GM18520 (cell line): ENCODE measurements around the gene SAA2.
A peak's percentile ranks its signal among the peaks of the same experiment; 100 is the strongest.
"Not testable (repeated sequence)": the region's sequence is repeated elsewhere in the genome, so short reads cannot be mapped to it uniquely, and the experiment has no call there.

Experiments used
- ATAC-seq: cut with Tn5 transposase; IDR thresholded peaks from one replicate; pipeline ENCODE4 v1.9.1; 2021; ENCODE audit not compliant: unreplicated experiment

SAA2 gene

DNA sequence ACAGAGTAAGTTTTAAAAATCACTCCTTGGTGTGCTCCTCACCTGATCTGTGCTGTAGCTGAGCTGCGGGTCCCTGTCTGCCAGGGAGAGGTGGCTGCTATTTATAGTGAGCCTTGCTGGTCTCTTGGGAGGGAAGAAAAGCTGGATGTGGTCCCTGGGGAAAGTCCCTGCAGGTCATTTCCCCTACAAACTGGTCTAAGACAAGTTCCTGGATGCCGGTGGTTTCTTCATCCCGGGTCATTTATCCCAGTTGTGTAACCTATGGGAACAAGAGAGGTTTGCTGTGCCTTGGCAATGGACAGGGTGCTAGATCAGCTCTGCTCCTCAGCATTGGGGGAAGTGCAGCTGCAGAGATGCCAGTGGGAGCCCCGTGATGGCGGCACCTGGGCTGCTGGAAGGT lies at the start of gene SAA2:
TSS of gene SAA2 (minus strand) at position 108 of the 400 bp plus-strand sequence. CDS start 657 bp downstream, outside the sequence.
- ATAC-seq: no peak

DNA sequence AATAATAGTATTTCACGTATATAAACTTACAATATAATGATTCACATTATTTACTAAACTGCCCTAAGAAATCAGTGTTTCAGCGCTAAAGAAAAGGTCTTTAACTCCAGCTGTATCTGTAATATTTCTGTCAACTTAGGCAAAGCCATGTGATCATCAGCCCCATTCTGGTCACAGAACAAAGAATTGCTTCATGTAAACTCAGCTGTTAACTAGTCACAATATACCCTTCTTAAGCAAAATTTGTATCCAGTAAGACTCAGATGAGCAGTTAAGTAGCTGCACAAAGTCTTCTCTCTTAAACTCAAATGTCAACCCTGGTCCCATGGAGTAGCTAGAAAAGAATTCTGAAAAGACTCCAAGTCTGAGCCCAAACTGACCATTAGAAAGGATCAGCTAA lies 46.8 kb upstream of the SAA2 start:
- no peak for ATAC-seq

DNA sequence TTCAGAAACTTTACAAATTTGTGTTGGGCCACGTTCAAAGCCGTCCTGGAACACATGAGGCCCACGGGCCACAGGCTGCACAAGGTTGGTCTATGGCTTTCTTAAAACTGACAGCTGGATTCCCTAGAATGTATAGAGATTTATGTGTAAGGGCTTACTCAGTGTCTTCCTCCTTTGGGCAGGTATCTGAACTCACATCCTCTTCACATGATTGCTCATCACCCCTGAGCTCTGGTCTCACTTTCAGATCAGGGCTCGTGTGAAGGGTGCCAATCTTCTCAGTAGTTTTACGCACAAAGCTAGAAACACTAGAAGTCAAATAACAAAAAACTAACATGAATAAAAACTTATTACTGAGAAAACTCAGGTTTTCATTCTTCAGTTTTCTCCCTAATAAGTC lies 46.4 kb upstream of the SAA2 start:
- no peak for ATAC-seq

DNA sequence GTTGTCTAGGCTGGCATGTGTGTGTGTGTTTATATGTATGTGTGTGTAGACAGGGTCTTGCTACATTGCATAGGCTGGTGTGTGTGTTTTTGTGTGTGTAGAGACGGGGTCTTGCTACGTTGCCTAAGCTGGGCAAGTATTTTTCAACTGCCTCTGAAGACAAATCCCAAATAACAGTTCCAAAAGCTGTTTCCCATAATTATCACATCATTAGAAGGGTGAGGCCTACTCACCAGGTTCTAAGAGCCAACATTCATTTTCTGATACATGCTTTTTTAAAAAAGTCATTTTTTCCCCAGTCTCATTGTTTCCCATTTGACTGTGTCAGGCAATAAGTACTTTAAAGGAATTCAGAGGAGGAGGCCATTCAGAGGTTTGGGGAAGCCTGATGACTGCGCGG lies 40.4 kb upstream of the SAA2 start:
- no peak for ATAC-seq

DNA sequence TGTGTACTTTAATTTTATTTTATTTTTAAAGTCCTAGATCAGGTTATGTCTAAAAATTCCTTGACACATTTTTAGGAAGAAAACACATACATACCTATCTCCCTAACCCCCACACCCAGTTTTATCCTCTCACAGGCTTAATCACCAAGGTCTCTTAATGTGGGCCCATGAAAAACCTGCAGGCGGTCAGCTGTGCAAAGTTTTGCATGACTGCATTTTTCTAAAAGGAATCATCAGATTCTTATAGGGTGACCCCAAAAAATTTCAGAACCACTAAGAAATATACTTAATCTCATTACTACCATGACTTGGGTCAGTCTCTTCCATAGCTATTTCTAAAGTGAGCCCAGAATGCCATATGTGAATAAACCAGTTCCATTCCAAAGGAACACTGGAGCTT lies 37.4 kb upstream of the SAA2 start:
- ATAC-seq: no peak

DNA sequence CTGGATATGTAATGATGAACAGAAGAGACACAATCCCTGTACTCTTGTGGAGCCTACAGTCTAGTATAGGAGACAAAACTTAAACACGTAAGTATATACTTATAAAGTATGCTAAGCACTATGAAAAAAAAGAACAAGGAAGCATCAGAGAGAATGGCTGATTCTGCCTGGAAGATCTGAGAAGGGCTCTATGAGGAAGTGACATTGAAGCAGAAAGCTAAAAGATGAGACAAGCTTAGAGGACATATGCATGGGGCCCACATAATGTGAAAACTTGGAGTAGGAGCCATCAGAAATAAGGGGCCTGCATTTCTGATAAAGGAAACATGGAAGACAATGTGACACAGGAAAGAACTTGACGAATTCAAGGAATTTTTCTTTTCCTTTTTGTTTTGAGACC lies 34.2 kb upstream of the SAA2 start:
- no peak for ATAC-seq

DNA sequence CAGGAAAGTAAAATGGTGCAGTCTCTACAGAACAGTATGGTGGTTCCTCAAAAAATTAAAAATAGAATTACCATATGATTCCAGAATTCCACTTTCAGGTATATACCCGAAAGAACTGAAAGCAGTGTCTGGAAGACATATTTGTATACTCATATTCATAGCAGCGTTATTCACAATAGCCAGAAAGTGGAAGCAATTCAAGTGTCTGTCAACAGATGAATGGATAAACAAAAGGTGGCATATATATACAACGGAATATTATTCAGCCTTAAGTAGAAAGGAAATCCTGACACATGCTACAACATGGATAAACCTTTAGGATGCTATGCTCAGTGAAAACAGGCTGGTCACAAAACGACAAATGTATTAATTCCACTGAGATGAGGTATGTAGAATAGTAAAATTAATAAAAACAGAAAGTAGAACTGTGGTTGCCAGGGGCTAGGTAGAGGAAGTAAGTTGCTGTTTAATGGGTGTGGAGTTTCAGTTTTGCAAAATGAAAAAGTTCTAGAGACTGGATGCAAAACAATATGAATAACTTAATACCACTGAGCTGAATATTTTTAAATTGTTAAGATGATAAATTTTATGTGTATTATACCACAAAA lies 32.1 kb upstream of the SAA2 start:
- ATAC-seq: peak; percentile 86

DNA sequence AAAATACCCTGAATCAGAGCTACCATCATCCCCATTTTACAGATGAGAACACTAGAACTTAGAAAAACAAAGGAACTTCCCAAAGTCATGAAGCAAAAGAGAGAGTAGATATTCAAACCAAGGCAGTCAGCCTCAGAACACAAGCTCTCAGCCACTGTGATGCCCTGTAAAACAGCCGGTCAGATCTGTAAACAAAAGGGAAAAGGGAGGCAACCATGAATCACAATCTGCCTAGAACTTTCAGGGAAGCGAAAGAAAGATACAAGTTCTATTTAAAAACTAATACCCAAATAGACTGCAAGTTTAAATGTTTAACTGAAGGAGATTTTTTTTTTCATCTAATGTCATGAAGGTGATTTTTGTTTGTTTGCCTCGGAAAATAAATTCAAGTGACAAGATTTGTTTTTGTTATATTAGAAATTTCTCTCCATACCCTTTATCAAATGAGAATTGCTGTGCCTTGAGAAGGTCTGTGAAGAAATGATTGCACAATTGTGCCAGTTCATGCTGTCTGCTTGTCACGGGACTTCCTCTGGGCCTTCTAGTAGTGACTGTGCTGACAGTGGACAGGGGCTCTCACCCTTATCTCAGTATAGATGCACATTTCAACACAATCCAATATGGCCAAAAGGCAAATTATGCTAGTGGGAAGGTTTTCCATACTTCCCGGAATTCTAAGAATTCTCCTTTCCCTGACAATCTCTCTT lies 29.2 kb upstream of the SAA2 start:
- ATAC-seq: no peak

DNA sequence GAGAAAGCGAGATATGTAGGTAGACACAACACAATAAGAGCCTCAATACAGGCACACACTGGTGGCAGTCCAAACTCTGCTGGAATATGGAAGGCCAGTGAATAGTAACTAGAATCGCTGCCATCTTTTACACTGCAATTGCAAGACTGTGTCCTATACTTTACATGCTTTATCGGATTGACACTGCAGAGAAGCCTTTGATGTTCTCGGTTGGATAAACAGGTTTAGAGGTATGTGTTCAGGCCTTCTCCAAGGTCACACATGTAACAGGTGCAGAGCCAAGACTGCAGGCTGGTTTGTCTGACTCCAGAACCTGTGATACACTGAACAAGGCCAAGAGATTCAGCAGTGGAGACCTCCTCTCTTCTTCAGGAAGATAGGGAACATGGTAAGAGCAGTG lies 22.7 kb upstream of the SAA2 start:
- no peak for ATAC-seq

DNA sequence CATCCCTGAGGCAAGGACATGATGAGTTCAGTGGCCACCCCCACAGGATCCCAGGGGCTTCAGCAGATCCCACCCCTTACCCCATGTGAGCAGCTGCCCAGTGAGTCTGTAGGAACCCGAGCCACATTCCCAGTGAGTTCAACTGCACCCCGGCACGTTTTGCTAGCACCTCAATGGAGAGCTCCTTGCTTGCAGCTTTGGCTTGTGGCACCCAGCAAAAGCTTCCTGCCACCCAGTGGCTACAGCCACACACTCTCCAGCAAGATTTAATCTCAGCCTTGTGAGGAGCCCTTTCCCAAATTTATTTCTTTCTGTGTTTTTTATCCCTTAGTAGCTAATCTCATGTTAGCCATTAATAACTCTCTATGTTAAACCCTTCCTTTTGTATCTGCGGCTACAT lies 21.6 kb upstream of the SAA2 start:
- no peak for ATAC-seq

DNA sequence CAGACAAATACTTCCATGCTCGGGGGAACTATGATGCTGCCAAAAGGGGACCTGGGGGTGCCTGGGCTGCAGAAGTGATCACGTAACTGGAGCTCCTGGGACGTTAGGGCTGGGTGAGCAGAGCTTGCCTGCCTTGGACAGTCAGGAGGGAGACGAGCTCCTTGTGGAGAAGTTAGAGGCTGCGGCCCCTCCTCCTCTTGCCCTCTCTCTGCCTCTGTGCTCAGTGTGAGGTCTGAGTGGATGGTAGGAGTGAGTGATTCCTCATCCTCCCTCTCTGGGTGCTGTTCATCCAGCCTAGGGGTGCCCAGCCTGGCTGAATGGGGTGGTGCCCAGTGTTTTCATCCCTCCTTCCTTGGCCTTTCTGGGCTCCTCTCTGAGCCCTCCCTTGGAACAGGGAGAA lies 20.8 kb upstream of the SAA2 start:
- not testable (repeated sequence) for ATAC-seq

DNA sequence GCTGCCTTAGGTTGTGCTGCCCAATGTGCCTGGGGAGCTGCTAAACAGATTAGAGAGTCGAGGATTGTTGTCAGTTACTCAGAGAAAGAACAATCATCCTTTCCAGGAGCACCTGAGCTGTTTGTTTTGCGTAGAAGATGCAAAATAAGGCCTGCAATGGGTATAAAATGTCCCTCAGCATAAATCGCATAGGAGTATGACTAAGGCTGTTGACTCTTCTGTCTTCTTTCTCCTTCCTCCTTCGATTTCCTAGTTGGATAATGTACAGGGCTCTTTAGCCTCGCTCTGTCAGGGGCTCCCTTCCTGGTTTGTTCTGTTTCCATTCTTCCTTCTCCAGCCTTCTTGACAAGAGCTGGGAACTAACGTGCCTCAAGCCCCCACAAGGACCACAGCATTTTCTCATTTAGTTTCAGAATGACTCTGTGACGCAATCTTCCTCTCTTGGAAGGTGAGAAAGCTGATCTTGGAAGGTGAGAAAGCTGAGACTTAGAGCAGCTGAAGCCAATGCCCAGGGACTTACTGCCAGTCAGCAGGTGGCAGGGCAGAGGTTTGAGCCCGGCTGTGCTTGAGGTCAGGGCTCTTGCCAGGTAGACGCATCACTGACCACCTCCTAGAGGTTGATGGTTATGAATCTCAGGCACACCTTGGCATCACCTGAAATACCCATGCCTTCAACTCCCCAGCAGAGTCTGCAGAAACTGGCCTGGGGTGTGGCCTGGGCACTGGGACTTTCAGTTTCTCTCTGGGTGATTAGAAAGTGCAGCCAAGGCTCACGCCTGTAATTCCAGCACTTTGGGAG lies 19.1 kb upstream of the SAA2 start:
- peak; percentile 42 for ATAC-seq

DNA sequence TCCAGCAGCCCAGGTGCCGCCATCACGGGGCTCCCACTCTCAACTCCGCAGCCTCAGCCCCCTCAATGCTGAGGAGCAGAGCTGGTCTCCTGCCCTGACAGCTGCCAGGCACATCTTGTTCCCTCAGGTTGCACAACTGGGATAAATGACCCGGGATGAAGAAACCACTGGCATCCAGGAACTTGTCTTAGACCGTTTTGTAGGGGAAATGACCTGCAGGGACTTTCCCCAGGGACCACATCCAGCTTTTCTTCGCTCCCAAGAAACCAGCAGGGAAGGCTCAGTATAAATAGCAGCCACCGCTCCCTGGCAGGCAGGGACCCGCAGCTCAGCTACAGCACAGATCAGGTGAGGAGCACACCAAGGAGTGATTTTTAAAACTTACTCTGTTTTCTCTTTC lies 17.5 kb upstream of the SAA2 start, which contains the start of gene SAA1:
TSS of gene SAA1 (plus strand) at position 316 of the 400 bp plus-strand sequence. CDS start 624 bp downstream, outside the sequence.
- ATAC-seq: no peak

DNA sequence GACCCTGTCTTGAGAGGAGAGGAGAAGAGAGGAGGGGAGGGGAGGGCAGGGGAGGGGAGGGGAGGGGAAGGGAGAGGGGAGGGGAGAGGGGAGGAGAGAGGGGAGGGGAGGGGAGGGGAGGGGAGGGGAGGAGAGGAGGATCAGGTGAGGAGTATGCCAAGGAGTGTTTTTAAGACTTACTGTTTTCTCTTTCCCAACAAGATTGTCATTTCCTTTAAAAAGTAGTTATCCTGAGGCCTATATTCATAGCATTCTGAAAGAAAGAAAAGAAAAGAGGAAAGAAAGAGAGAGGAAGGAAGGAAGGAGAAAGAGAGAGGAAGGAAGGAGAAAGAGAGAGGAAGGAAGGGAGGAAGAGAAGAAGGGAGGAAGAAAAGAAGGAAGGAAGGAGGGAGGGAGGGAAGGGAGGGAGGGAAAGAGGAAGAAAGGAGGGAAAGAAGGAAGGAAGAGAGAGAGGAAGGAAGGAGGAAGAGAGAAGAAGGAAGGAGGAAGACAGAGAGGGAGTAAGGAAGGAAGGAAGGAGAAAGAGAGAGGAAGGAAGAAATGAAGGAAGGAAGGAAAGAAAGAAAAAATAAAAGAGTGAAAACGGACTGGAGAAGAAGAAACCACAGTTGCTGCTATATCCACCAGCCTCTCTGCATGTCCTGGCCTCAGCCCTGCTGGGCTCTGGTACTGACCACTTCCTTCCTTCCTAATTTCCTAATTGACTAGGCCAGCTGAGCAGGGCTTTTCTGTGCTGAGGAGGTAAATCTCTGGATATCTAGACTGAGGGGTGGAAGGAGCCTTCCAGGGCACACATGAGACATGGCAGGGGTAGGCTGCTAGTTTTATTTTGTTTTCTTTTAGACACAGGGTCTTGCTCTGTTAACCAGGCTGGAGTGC lies 16.4 kb upstream of the SAA2 start:
- no peak for ATAC-seq

DNA sequence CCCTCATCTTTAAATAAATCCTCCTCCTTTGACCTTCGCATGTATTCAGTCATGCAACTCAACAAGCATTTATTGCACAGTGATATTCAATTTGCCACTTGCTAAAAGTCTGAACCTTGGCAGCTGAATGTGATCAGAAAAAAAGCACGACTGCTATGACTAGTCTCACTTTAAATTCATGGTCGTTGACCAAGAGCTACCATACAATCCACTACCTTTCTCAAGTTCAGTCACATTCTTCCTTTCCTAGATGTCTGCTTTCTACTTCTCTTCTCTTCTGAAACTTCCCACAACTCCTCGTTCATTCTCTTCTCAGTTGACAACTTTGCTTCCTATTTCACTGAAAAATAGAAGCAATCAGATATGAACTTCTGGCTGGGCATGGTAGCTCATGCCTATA lies 15.6 kb upstream of the SAA2 start:
- no peak for ATAC-seq

DNA sequence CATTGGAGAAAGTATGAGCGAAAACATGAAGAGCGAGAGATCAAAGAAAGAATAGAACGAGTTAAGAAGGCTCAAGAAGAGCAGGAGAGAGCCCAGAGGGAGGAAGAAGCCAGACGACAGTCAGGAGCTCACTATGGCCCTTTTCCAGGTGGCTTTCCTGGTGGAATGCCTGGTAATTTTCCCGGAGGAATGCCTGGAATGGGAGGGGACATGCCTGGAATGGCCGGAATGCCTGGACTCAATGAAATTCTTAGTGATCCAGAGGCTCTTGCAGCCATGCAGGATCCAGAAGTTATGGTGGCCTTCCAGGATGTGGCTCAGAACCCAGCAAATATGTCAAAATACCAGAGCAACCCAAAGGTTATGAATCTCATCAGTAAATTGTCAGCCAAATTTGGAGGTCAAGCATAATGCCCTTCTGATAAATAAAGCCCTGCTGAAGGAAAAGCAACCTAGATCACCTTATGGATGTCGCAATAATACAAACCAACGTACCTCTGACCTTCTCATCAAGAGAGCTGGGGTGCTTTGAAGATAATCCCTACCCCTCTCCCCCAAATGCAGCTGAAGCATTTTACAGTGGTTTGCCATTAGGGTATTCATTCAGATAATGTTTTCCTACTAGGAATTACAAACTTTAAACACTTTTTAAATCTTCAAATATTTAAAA lies 14.3 kb upstream of the SAA2 start:
- not testable (repeated sequence) for ATAC-seq

DNA sequence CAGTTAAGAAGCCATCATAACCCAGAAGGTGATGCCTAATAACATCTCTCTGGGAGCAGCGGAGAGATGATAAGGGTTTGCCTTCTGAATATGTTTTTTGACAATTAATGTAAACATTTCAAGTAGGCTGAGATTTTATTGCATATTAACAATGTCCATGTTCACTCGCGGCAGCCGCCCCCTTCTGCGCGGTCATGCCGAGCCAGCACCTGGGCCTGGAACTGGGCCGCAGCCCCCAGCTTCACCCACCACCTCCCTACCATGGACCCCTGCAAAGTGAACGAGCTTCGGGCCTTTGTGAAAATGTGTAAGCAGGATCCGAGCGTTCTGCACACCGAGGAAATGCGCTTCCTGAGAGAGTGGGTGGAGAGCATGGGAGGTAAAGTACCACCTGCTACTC lies 13.3 kb upstream of the SAA2 start:
- ATAC-seq: no peak

DNA sequence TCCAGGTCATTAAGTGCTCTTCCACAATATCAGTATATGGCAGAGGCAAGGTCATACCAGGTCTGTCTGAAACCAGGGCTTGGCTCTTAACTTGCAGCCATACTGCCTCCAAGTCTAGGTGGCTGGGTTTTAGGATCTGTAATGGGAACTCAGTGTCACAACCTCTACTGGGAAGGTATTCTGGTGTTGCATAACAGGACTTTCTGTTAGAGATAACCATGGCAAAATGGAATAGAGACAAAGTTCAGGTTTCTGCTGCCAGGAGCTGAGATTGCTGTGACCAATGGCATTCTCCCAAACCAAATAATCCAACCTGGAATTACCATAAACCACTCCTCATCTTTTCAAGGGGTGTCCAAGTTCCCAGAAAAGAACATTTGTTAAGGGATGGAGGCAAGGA lies 10.8 kb upstream of the SAA2 start:
- no peak for ATAC-seq

DNA sequence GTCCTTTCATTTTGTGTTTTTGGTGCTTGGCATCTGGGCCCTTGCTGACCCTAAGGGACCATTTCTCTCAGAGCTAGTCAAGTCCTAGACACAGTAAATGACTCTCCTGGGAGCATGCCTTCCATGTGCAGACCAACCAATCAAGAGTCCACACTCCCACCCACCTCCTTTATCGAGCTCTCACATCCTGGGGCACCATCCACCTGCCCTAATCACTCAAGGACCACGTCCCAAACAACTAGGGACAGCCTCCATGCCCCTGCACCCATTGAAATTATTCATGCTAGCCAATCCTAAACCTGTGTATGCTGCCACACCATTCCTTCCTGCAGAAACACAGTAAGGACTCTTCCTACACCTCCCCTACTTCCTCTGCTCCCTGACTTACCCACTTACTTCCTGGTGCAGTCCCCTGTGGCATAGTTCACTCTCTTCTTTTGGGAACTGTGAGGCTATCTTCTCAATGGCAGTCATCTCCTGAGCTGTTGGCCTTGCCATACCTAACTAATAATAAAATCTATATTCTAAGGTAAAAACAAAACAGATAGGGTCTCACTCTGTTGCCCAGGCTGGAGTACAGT lies 6.4 kb upstream of the SAA2 start:
- ATAC-seq: no peak

DNA sequence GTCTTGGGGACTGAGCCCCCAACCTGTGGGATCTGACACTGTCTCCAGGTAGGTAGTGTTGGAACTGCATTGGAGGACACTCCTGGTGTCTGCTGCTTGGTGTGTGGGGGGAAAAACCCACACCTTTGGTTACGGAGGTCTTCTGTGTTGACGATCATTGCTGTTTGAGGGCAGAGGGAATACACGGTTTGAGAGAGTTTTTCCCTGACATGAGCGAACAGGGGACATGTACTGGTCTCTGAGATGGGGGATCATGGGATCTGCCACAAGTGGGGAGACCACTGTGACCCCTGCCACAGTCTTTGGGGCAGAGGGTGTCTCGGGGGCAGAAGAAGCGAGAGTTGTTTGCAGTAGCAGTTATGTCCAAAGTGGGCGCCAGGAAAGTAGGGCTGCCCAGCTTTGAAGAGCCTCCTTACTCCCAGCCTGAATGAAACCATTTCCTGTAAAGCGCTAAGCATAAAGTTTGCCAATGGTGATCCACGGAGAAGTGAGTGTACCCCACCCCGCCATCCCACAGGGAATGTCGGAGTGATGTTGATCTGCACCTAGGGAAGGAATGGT lies 5.4 kb upstream of the SAA2 start:
- ATAC-seq: no peak
